ENCODE data around the gene RANBP9. TPM values are rescaled to one million over a fixed set of nuclear protein-coding genes. Genes with fewer than 3 reads are reported as not detected.
A peak's percentile ranks its signal among the peaks of the same experiment; 100 is the strongest.

RANBP9 gene
- total and polyA plus RNA-seq, 9 of the 15 experiments (the other 6 are each of a cell fraction or from before 2014, with no cell fraction given) = 27.5 to 130 (median 61.5) TPM

- TF ChIP-seq ZBTB2 (IDR thresholded peaks at IDR 0.05) (no peak), PURB (CRISPR knock-in tag; IDR thresholded peaks at IDR 0.05; ENCODE audit: low read depth) (no peak), YY1 (IDR thresholded peaks at IDR 0.05; ENCODE audit: borderline replicate concordance in 1 of 3, control insufficient read depth in 1 of 3, extremely low read depth in 1 of 3, insufficient read depth in 3 of 3, insufficient read length in 1 of 3, insufficient replicate concordance in 2 of 3, low read depth in 1 of 3, low read length in 2 of 3) (no peak), SAFB2 (IDR thresholded peaks at IDR 0.05; ENCODE audit: borderline replicate concordance, low read depth, low read length, severe bottlenecking) (no peak)
Observed at GRCh38 chr6:13638626-13639025, 73.0 kb downstream of the RANBP9 start (continued).

- no peaks in the 10 kb centered on the region for H3K4me1 ChIP-seq (replicated peaks in 1 of 2; ENCODE audit: control insufficient read depth in 2 of 2, insufficient read depth in 2 of 2, low read length in 2 of 2)
- H3K27me3 ChIP-seq (ENCODE audit: control insufficient read depth in 2 of 2, insufficient read depth in 2 of 2, low read length in 2 of 2) = no peaks in the 10 kb centered on the region
- intact Hi-C loops (cut with micrococcal nuclease) (no loop called here), in situ Hi-C loops (cut with MboI) (no loop called here)
- H3K27ac ChIP-seq (ENCODE audit: extremely low read depth, low read depth, low read length) = no peak overlapping the region
- H4K20me1 ChIP-seq (replicated peaks; ENCODE audit: control insufficient read depth, insufficient read depth, low read length) = no peaks in the 10 kb centered on the region
- H3K9ac ChIP-seq (ENCODE audit: insufficient read depth in 1 of 2, low read depth in 2 of 2, low read length in 2 of 2) = no peak overlapping the region
- FAIRE-seq = no peak
- CTCF ChIA-PET (ENCODE audit: low intra/inter-chr PET ratio) = no interaction called here
- no peak for DNase-seq (ENCODE audit: extremely low read depth in 1 of 4, low spot score in 3 of 4)
- TF ChIP-seq PRPF4 (IDR thresholded peaks at IDR 0.05; ENCODE audit: insufficient read depth, low read depth, low read length, poor library complexity, severe bottlenecking) (no peak), DDX20 (tag; IDR thresholded peaks at IDR 0.05; ENCODE audit: low read depth) (no peak), LCOR (CRISPR knock-in tag; IDR thresholded peaks at IDR 0.05) (no peak), RBM25 (IDR thresholded peaks at IDR 0.05; ENCODE audit: low read depth, low read length, severe bottlenecking) (peak; percentile 81), PHF21A (IDR thresholded peaks at IDR 0.05; ENCODE audit: borderline replicate concordance, low read depth) (no peak)
- peaks cover 9% of the 10 kb centered on the region; the same call in 1 of the 3 replicates for H3K79me2 ChIP-seq (ENCODE audit: control insufficient read depth, insufficient read depth, low read length)
- H2AFZ ChIP-seq (ENCODE audit: low read depth, low read length) = no peak overlapping the region
- no peaks in the 10 kb centered on the region for H3K9me3 ChIP-seq (replicated peaks; ENCODE audit: control insufficient read depth, insufficient read depth, low read depth, low read length)
- POLR2A ChIA-PET = interaction anchor here (1.4 to 1.6 kb wide), 2 partner anchors 15 to 22 kb away, joined by 3 read pairs; partner anchors contain the start of gene NOL7
- no peaks in the 10 kb centered on the region for H3K9me1 ChIP-seq (ENCODE audit: control insufficient read depth, insufficient read depth, low read length)
- H3K4me3 ChIP-seq = no peak overlapping the region
- H3K4me2 ChIP-seq (ENCODE audit: insufficient read depth, low read length) = no peak overlapping the region
- 93% methylated on average over 1 of the region's 1 CpG for WGBS (ENCODE audit: insufficient coverage, low coverage, missing lambda C conversion rate)
- no TSS peak for BruUV-seq (replicated peaks)
- H3K36me3 ChIP-seq (ENCODE audit: control insufficient read depth, insufficient read depth, low read length) = peaks cover 92% of the 10 kb centered on the region
- ATAC-seq = no peak
Observed at GRCh38 chr6:13638014-13638413, 73.6 kb downstream of the RANBP9 start.

Data from K562 (cell line).